ENCODE results near the gene PARD6B.

PARD6B gene

GRCh38 chr20:50722424-50723155 is 8.8 kb upstream of the PARD6B start:
- no peak overlapping the region for H3K4me3 ChIP-seq (ENCODE audit: low read length)
- no peaks in the 10 kb centered on the region for H3K27me3 ChIP-seq (ENCODE audit: insufficient read depth, low read length)
- no peaks in the 10 kb centered on the region for H3K36me3 ChIP-seq (ENCODE audit: insufficient read depth, low read length)
- H2AFZ ChIP-seq (ENCODE audit: low read depth, low read length), result no peak overlapping the region
- peaks cover 9% of the 10 kb centered on the region for H3K4me1 ChIP-seq (ENCODE audit: insufficient read depth, low read length)
- H3K9me3 ChIP-seq (ENCODE audit: low read length), result no peaks in the 10 kb centered on the region

GRCh38 chr20:50723672-50724071 is 7.7 kb upstream of the PARD6B start:
- Histone ChIP-seq H3K9me3 (ENCODE audit: low read length) (no peaks in the 10 kb centered on the region), H2AFZ (ENCODE audit: low read depth, low read length) (no peak overlapping the region), H3K36me3 (ENCODE audit: insufficient read depth, low read length) (no peaks in the 10 kb centered on the region), H3K4me1 (ENCODE audit: insufficient read depth, low read length) (peaks cover 9% of the 10 kb centered on the region), H3K4me3 (ENCODE audit: low read length) (no peak overlapping the region), H3K27me3 (ENCODE audit: insufficient read depth, low read length) (no peaks in the 10 kb centered on the region)

- H3K4me3 ChIP-seq (ENCODE audit: low read length), result peak overlapping the region; percentile 6
- peak overlapping the region; percentile 72 for H2AFZ ChIP-seq (ENCODE audit: low read depth, low read length)
- no peaks in the 10 kb centered on the region for H3K36me3 ChIP-seq (ENCODE audit: insufficient read depth, low read length)
- peaks cover 10% of the 10 kb centered on the region for H3K4me1 ChIP-seq (ENCODE audit: insufficient read depth, low read length)
- no peaks in the 10 kb centered on the region for H3K27me3 ChIP-seq (ENCODE audit: insufficient read depth, low read length)
- H3K9me3 ChIP-seq (ENCODE audit: low read length), result no peaks in the 10 kb centered on the region
Observed at GRCh38 chr20:50724112-50724725, 7.2 kb upstream of the PARD6B start.

- no peaks in the 10 kb centered on the region for H3K36me3 ChIP-seq (ENCODE audit: insufficient read depth, low read length)
- H3K27me3 ChIP-seq (ENCODE audit: insufficient read depth, low read length), result no peaks in the 10 kb centered on the region
- no peaks in the 10 kb centered on the region for H3K9me3 ChIP-seq (ENCODE audit: low read length)
- H3K4me3 ChIP-seq (ENCODE audit: low read length), result peak overlapping the region; percentile 6
- H3K4me1 ChIP-seq (ENCODE audit: insufficient read depth, low read length), result peaks cover 19% of the 10 kb centered on the region
- peak overlapping the region; percentile 72 for H2AFZ ChIP-seq (ENCODE audit: low read depth, low read length)
Observed at GRCh38 chr20:50724851-50725723, 6.3 kb upstream of the PARD6B start.

GRCh38 chr20:50725724-50726005 is 5.7 kb upstream of the PARD6B start:
- Histone ChIP-seq H2AFZ (ENCODE audit: low read depth, low read length) (no peak overlapping the region), H3K36me3 (ENCODE audit: insufficient read depth, low read length) (no peaks in the 10 kb centered on the region), H3K4me1 (ENCODE audit: insufficient read depth, low read length) (peaks cover 24% of the 10 kb centered on the region), H3K27me3 (ENCODE audit: insufficient read depth, low read length) (no peaks in the 10 kb centered on the region), H3K9me3 (ENCODE audit: low read length) (no peaks in the 10 kb centered on the region), H3K4me3 (ENCODE audit: low read length) (no peak overlapping the region)

GRCh38 chr20:50726955-50727791 is 4.2 kb upstream of the PARD6B start:
- no peak overlapping the region for H2AFZ ChIP-seq (ENCODE audit: low read depth, low read length)
- H3K4me1 ChIP-seq (ENCODE audit: insufficient read depth, low read length), result peaks cover 24% of the 10 kb centered on the region
- no peaks in the 10 kb centered on the region for H3K36me3 ChIP-seq (ENCODE audit: insufficient read depth, low read length)
- no peak overlapping the region for H3K4me3 ChIP-seq (ENCODE audit: low read length)
- no peaks in the 10 kb centered on the region for H3K9me3 ChIP-seq (ENCODE audit: low read length)
- no peaks in the 10 kb centered on the region for H3K27me3 ChIP-seq (ENCODE audit: insufficient read depth, low read length)

GRCh38 chr20:50727792-50728485 is 3.4 kb upstream of the PARD6B start:
- no peak overlapping the region for H3K4me3 ChIP-seq (ENCODE audit: low read length)
- H3K27me3 ChIP-seq (ENCODE audit: insufficient read depth, low read length), result no peaks in the 10 kb centered on the region
- no peaks in the 10 kb centered on the region for H3K36me3 ChIP-seq (ENCODE audit: insufficient read depth, low read length)
- peaks cover 32% of the 10 kb centered on the region for H3K4me1 ChIP-seq (ENCODE audit: insufficient read depth, low read length)
- no peaks in the 10 kb centered on the region for H3K9me3 ChIP-seq (ENCODE audit: low read length)
- H2AFZ ChIP-seq (ENCODE audit: low read depth, low read length), result no peak overlapping the region

- Histone ChIP-seq H2AFZ (ENCODE audit: low read depth, low read length) (no peak overlapping the region), H3K4me1 (ENCODE audit: insufficient read depth, low read length) (peaks cover 33% of the 10 kb centered on the region), H3K4me3 (ENCODE audit: low read length) (no peak overlapping the region), H3K27me3 (ENCODE audit: insufficient read depth, low read length) (no peaks in the 10 kb centered on the region), H3K36me3 (ENCODE audit: insufficient read depth, low read length) (no peaks in the 10 kb centered on the region), H3K9me3 (ENCODE audit: low read length) (no peaks in the 10 kb centered on the region)
Observed at GRCh38 chr20:50728486-50728980, 2.8 kb upstream of the PARD6B start.

- Histone ChIP-seq H3K4me1 (ENCODE audit: insufficient read depth, low read length) (peaks cover 33% of the 10 kb centered on the region), H2AFZ (ENCODE audit: low read depth, low read length) (no peak overlapping the region), H3K36me3 (ENCODE audit: insufficient read depth, low read length) (no peaks in the 10 kb centered on the region), H3K4me3 (ENCODE audit: low read length) (no peak overlapping the region), H3K27me3 (ENCODE audit: insufficient read depth, low read length) (no peaks in the 10 kb centered on the region), H3K9me3 (ENCODE audit: low read length) (no peaks in the 10 kb centered on the region)
Observed at GRCh38 chr20:50728981-50729874, 2.2 kb upstream of the PARD6B start.

GRCh38 chr20:50729901-50730764 is 1.2 kb upstream of the PARD6B start:
- Histone ChIP-seq H3K4me3 (ENCODE audit: low read length) (peak overlapping the region; percentile 76), H3K4me1 (ENCODE audit: insufficient read depth, low read length) (peaks cover 24% of the 10 kb centered on the region), H2AFZ (ENCODE audit: low read depth, low read length) (peak overlapping the region; percentile 88), H3K27me3 (ENCODE audit: insufficient read depth, low read length) (no peaks in the 10 kb centered on the region), H3K36me3 (ENCODE audit: insufficient read depth, low read length) (no peaks in the 10 kb centered on the region), H3K9me3 (ENCODE audit: low read length) (no peaks in the 10 kb centered on the region)

- peak overlapping the region; percentile 76 for H3K4me3 ChIP-seq (ENCODE audit: low read length)
- no peaks in the 10 kb centered on the region for H3K36me3 ChIP-seq (ENCODE audit: insufficient read depth, low read length)
- H3K4me1 ChIP-seq (ENCODE audit: insufficient read depth, low read length), result peaks cover 24% of the 10 kb centered on the region
- no peaks in the 10 kb centered on the region for H3K9me3 ChIP-seq (ENCODE audit: low read length)
- H3K27me3 ChIP-seq (ENCODE audit: insufficient read depth, low read length), result no peaks in the 10 kb centered on the region
- peak overlapping the region; percentile 88 for H2AFZ ChIP-seq (ENCODE audit: low read depth, low read length)
Observed at GRCh38 chr20:50730765-50731054, 670 bp upstream of the PARD6B start.
